Liver (tissue), 9 donors: ENCODE measurements around the gene ADORA3. TPM values are rescaled to one million over a fixed set of nuclear protein-coding genes. Genes with fewer than 3 reads are reported as not detected.
A peak's percentile ranks its signal among the peaks of the same experiment; 100 is the strongest.

Experiments used
- DNase-seq: peaks from one replicate; pipeline ENCODE4 v3.0.0-alpha.2; 2017; ENCODE audit warnings: low spot score
- H3K27ac ChIP-seq, 2 donors: one replicate each; pipeline ENCODE4 v1.7.0; 2013; ENCODE audit warnings: inconsistent platforms in 2 of 2, low read length in 2 of 2, control low read depth in 1 of 2, low read depth in 1 of 2, mild to moderate bottlenecking in 1 of 2
- H3K27me3 ChIP-seq, 4 donors: one replicate each; pipeline versions ENCODE4 v1.6.1 to v1.7.0; 2013; ENCODE audit warnings: low read length in 3 of 4, inconsistent platforms in 1 of 4, mild to moderate bottlenecking in 1 of 4, moderate library complexity in 1 of 4; ENCODE audit not compliant: control insufficient read depth in 4 of 4, insufficient read depth in 4 of 4
- H3K36me3 ChIP-seq, 4 donors: one replicate each; pipeline versions ENCODE4 v1.6.1 to v1.7.0; 2013; ENCODE audit warnings: low read length in 3 of 4, mild to moderate bottlenecking in 3 of 4, low read depth in 1 of 4, moderate library complexity in 1 of 4; ENCODE audit not compliant: control insufficient read depth in 4 of 4, insufficient read depth in 3 of 4
- H3K4me1 ChIP-seq, 4 donors: one replicate each; pipeline versions ENCODE4 v1.6.1 to v1.7.0; 2013; ENCODE audit warnings: low read length in 3 of 4, mild to moderate bottlenecking in 3 of 4, moderate library complexity in 1 of 4; ENCODE audit not compliant: control insufficient read depth in 4 of 4, insufficient read depth in 4 of 4
- H3K4me3 ChIP-seq, 3 donors: one replicate each; pipeline versions ENCODE4 v1.6.1 to v1.7.0; 2013; ENCODE audit warnings: low read length in 3 of 3, control low read depth in 1 of 3, low read depth in 1 of 3, mild to moderate bottlenecking in 1 of 3
- H3K9ac ChIP-seq, 2 donors: one replicate each; pipeline ENCODE4 v1.7.0; 2013; ENCODE audit warnings: low read length in 2 of 2, mild to moderate bottlenecking in 2 of 2, moderate library complexity in 2 of 2, control low read depth in 1 of 2, low read depth in 1 of 2
- H3K9me3 ChIP-seq, 4 donors: one replicate each; pipeline versions ENCODE4 v1.6.1 to v1.7.0; 2013; ENCODE audit warnings: low read length in 3 of 4; ENCODE audit not compliant: control insufficient read depth in 4 of 4
- EGR1 ChIP-seq, 2 donors: IDR thresholded peaks; 2 replicates each; pipeline ENCODE4 v1.6.1; 2016 to 2018; ENCODE audit warnings: antibody characterized with exemption in 2 of 2, low read depth in 2 of 2
- FOXA1 ChIP-seq: IDR thresholded peaks from 2 replicates; pipeline ENCODE4 v1.6.1; 2016; ENCODE audit warnings: antibody characterized with exemption
- FOXA2 ChIP-seq: IDR thresholded peaks from 2 replicates; pipeline ENCODE4 v1.6.1; 2016; ENCODE audit warnings: antibody characterized with exemption
- GABPA ChIP-seq, 2 donors: IDR thresholded peaks in 1 of 2; conservative IDR thresholded peaks in 1 of 2; 2 replicates each; pipeline ENCODE4 v1.6.1; 2016; ENCODE audit warnings: antibody characterized with exemption in 2 of 2, mild to moderate bottlenecking in 1 of 2, moderate library complexity in 1 of 2
- HNF4A ChIP-seq, 2 donors: conservative IDR thresholded peaks; 2 replicates each; pipeline ENCODE4 v1.6.1; 2016; ENCODE audit warnings: antibody characterized with exemption in 2 of 2, mild to moderate bottlenecking in 2 of 2
- HNF4G ChIP-seq: IDR thresholded peaks from 2 replicates; pipeline ENCODE4 v1.6.1; 2016; ENCODE audit warnings: antibody characterized with exemption
- JUND ChIP-seq, 2 donors: IDR thresholded peaks; 2 replicates each; pipeline ENCODE4 v1.6.1; 2016; ENCODE audit warnings: antibody characterized with exemption in 2 of 2
- NR2F2 ChIP-seq: IDR thresholded peaks from 2 replicates; pipeline ENCODE4 v1.6.1; 2016; ENCODE audit warnings: antibody characterized with exemption
- RAD21 ChIP-seq, 2 donors: IDR thresholded peaks; 2 replicates each; pipeline ENCODE4 v1.6.1; 2016; ENCODE audit warnings: antibody characterized with exemption in 2 of 2, mild to moderate bottlenecking in 2 of 2
- RXRA ChIP-seq, 2 donors: IDR thresholded peaks; 2 replicates each; pipeline ENCODE4 v1.6.1; 2017 to 2018; ENCODE audit warnings: antibody characterized with exemption in 2 of 2, mild to moderate bottlenecking in 1 of 2
- SP1 ChIP-seq: IDR thresholded peaks from 2 replicates; pipeline ENCODE4 v1.6.1; 2018; ENCODE audit warnings: antibody characterized with exemption, mild to moderate bottlenecking
- TAF1 ChIP-seq: conservative IDR thresholded peaks from 2 replicates; pipeline ENCODE4 v1.6.1; 2016; ENCODE audit warnings: antibody characterized with exemption, mild to moderate bottlenecking
- YY1 ChIP-seq: IDR thresholded peaks from 2 replicates; pipeline ENCODE4 v1.6.1; 2016; ENCODE audit warnings: antibody characterized with exemption, mild to moderate bottlenecking
- WGBS: extraction: QIAGEN DNeasy Blood & Tissue Kit; methylation state at CpG from one replicate; pipeline ENCODE4 v1.1.7; 2013; 5-methylcytosine and 5-hydroxymethylcytosine counted together
- polyA plus RNA-seq, 2 donors: library from polyadenylated mRNA; stranded (reverse) in 1 of 2; unstranded in 1 of 2; fragments of 200-250 nt in 1 of 2; fragments of >200 nt in 1 of 2; fragmentation: Nextera tagmentation in 1 of 2; extraction: Ambion mirVana in 1 of 2; gene quantifications; one replicate each; pipeline versions ENCODE4 v1.2.1 to v1.2.3, GENCODE V29; 2013 to 2015
- total RNA-seq, 2 donors: library from RNA; depleted of rRNA; stranded (reverse); fragments of >200 nt; gene quantifications; one replicate each; pipeline ENCODE4 v1.2.3, GENCODE V29; 2014
- TF ChIP-seq, protein P1 (sequence below): IDR thresholded peaks from 2 replicates; pipeline ENCODE4 v1.6.1; 2016; ENCODE audit warnings: antibody characterized with exemption
- TF ChIP-seq, protein P2 (sequence below): IDR thresholded peaks from 2 replicates; pipeline ENCODE4 v1.6.1; 2016; ENCODE audit warnings: antibody characterized with exemption
- TF ChIP-seq, protein P3 (sequence below): fragments of 150-350 bp; IDR thresholded peaks from 2 replicates; pipeline ENCODE4 v1.5.1; 2017; ENCODE audit warnings: improper control_type of control experiment, low read depth, low read length; ENCODE audit not compliant: missing input control
- TF ChIP-seq, protein P4 (sequence below): IDR thresholded peaks from 2 replicates; pipeline ENCODE4 v1.6.1; 2016; ENCODE audit warnings: antibody characterized with exemption
- donor health status: healthy.
- donor health status: healthy.
- donor health status: healthy.
- donor health status: healthy.
- donor health status: healthy.

Gene ADORA3
- total and polyA plus RNA-seq, 4 donors, result 0.97 to 5.6 (median 3.2) TPM

DNA sequence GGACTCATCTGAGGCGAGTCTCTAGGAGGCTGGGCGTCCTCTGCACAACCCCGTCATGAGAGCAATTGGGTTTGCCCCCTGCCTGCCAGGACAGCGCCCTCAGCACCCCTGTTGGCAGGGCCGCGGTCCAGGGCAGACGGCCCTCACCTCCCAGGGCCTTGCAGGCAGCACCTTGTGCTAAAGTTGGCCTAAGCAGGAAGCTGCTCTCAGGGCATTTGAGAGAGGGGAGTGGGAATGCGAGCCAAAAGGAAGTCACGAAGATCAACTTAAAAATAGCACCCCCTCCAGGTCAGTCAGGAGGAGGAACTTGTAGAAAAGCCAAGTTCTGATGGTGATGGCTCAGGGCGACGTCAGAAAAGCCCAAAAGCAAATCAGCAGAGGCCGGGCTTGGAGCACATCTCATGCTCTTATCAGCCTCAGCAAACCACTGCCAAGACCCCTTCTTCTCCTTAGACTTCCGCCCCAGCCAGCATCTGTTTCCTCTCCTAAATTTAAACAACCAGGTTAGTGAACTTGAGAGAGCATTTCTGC is 12.6 kb upstream of the ADORA3 start:
- 64% methylated on average over 13 of the region's 13 CpGs for WGBS
- H3K9me3 ChIP-seq, result no peaks in the 10 kb centered on the region
- H3K36me3 ChIP-seq, result no peaks in the 10 kb centered on the region
- no peaks in the 10 kb centered on the region for H3K27me3 ChIP-seq
- peaks cover 0 to 10% (median 4%) of the 10 kb centered on the region in 4 donors for H3K4me1 ChIP-seq
- no peak for DNase-seq
- TF ChIP-seq GABPA (IDR thresholded peaks at IDR 0.05 in 1 of 2, conservative IDR thresholded peaks at IDR 0.05 in 1 of 2), result peak; percentile 19 to 25
- no peak for TF ChIP-seq FOXA1
- TF ChIP-seq, protein P1, sequence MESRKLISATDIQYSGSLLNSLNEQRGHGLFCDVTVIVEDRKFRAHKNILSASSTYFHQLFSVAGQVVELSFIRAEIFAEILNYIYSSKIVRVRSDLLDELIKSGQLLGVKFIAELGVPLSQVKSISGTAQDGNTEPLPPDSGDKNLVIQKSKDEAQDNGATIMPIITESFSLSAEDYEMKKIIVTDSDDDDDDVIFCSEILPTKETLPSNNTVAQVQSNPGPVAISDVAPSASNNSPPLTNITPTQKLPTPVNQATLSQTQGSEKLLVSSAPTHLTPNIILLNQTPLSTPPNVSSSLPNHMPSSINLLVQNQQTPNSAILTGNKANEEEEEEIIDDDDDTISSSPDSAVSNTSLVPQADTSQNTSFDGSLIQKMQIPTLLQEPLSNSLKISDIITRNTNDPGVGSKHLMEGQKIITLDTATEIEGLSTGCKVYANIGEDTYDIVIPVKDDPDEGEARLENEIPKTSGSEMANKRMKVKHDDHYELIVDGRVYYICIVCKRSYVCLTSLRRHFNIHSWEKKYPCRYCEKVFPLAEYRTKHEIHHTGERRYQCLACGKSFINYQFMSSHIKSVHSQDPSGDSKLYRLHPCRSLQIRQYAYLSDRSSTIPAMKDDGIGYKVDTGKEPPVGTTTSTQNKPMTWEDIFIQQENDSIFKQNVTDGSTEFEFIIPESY, result no peak
- peak; percentile 4 to 18 for TF ChIP-seq RAD21 (IDR thresholded peaks at IDR 0.05)
- TF ChIP-seq, protein P2, sequence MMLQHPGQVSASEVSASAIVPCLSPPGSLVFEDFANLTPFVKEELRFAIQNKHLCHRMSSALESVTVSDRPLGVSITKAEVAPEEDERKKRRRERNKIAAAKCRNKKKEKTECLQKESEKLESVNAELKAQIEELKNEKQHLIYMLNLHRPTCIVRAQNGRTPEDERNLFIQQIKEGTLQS, result no peak
- no peak for TF ChIP-seq TAF1
- TF ChIP-seq, protein P3, sequence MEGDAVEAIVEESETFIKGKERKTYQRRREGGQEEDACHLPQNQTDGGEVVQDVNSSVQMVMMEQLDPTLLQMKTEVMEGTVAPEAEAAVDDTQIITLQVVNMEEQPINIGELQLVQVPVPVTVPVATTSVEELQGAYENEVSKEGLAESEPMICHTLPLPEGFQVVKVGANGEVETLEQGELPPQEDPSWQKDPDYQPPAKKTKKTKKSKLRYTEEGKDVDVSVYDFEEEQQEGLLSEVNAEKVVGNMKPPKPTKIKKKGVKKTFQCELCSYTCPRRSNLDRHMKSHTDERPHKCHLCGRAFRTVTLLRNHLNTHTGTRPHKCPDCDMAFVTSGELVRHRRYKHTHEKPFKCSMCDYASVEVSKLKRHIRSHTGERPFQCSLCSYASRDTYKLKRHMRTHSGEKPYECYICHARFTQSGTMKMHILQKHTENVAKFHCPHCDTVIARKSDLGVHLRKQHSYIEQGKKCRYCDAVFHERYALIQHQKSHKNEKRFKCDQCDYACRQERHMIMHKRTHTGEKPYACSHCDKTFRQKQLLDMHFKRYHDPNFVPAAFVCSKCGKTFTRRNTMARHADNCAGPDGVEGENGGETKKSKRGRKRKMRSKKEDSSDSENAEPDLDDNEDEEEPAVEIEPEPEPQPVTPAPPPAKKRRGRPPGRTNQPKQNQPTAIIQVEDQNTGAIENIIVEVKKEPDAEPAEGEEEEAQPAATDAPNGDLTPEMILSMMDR, result no peak
- TF ChIP-seq HNF4G, result no peak
- no peak for TF ChIP-seq JUND (IDR thresholded peaks at IDR 0.05)
- peak in 1 of 2 donors; percentile 41 for TF ChIP-seq RXRA (IDR thresholded peaks at IDR 0.05)
- no peak for TF ChIP-seq YY1
- no peak for TF ChIP-seq HNF4A (conservative IDR thresholded peaks at IDR 0.05)
- TF ChIP-seq, protein P4, sequence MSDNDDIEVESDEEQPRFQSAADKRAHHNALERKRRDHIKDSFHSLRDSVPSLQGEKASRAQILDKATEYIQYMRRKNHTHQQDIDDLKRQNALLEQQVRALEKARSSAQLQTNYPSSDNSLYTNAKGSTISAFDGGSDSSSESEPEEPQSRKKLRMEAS, result no peak
- TF ChIP-seq NR2F2, result peak; percentile 91
- no peak for TF ChIP-seq EGR1 (IDR thresholded peaks at IDR 0.05; ENCODE audit: low read depth in 2 of 2)
- peak; percentile 58 for TF ChIP-seq SP1
- TF ChIP-seq FOXA2, result no peak
- peak overlapping the region; percentile 77 to 83 for H3K27ac ChIP-seq
- peak overlapping the region in 1 of 3 donors; percentile 9 for H3K4me3 ChIP-seq
- H3K9ac ChIP-seq, result no peak overlapping the region

DNA sequence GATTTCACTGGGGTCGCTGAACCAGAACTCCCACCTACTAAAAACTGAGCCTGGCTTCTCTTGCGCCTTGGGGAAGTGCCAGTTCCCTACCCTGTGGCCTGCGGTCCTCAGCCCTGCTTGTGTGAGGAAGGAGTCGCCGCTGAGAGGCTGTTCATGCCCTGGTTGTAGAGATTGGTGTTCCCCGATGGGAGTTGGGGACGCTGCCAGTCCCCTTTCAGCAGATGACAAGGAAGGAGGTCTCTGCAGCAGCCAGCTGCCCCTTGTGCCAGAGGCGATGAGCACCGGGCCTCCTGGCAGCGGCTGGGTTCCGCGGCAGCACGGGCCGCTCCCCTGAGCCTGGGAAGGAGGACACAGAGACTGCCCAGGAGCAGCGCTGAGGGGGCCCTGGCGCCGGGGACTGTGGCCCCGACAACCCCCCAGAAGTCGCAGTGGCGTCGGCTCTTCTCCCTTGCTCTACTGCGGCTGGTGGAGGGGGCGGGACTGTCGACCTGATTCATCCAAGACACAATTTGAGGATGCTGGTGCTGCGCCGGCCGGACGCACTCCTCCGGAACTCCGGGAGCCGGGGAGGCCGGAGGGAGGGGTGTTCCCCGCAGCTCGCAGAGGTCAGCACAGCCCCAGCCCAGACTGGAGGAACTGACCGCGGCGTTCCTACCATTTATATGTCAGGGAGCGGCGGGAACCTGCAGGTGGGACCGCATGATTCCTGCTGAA is 12.0 kb upstream of the ADORA3 start:
- Histone ChIP-seq H3K9ac (no peak overlapping the region), H3K27me3 (no peaks in the 10 kb centered on the region), H3K4me3 (peak overlapping the region in 1 of 3 donors; percentile 9), H3K36me3 (no peaks in the 10 kb centered on the region), H3K27ac (peak overlapping the region; percentile 77 to 83), H3K9me3 (no peaks in the 10 kb centered on the region), H3K4me1 (peaks cover 0 to 10% (median 5%) of the 10 kb centered on the region in 4 donors)
- TF ChIP-seq RXRA (IDR thresholded peaks at IDR 0.05) (no peak), RAD21 (IDR thresholded peaks at IDR 0.05) (no peak), EGR1 (IDR thresholded peaks at IDR 0.05; ENCODE audit: low read depth in 2 of 2) (no peak), TAF1 (no peak), YY1 (no peak), GABPA (IDR thresholded peaks at IDR 0.05 in 1 of 2, conservative IDR thresholded peaks at IDR 0.05 in 1 of 2) (no peak), FOXA2 (no peak), HNF4G (no peak), SP1 (no peak), NR2F2 (no peak), JUND (IDR thresholded peaks at IDR 0.05) (no peak), FOXA1 (no peak)
- TF ChIP-seq, protein P2, result no peak
- TF ChIP-seq, protein P4, result no peak
- TF ChIP-seq, protein P3, result no peak
- TF ChIP-seq, protein P1, result no peak
- WGBS, result 54% methylated on average over 40 of the region's 40 CpGs
- no peak for DNase-seq
